Panc1 (cell line): ENCODE results near the gene FAM20A. TPM values are rescaled to one million over a fixed set of nuclear protein-coding genes. Genes with fewer than 3 reads are reported as not detected.
"Not testable (repeated sequence)": the region's sequence is repeated elsewhere in the genome, so short reads cannot be mapped to it uniquely, and the experiment has no call there.

Experiments
- ATAC-seq: fragments of 200-7000 bp; cut with Tn5 transposase; 2 replicates; pipeline ENCODE4 v1.9.1; 2020; ENCODE audit warnings: mild to moderate bottlenecking, moderate library complexity
- BruUV-seq: library from RNA; stranded (reverse); fragments of 400-500 nt; replicated peaks from 2 replicates; lab custom pipeline; 2021; lab: Mats Ljungman, UMichigan
- CTCF ChIA-PET: fragments of 300-600 bp; sonication (Branson Sonifier 250); formaldehyde crosslinking; loops from one replicate; lab custom pipeline; 2022; ENCODE audit warnings: antibody characterized with exemption; lab: Charles Lee
- POLR2A ChIA-PET: fragments of 300-600 bp; sonication (Branson Sonifier 250); formaldehyde crosslinking; loops from one replicate; lab custom pipeline; 2022; ENCODE audit warnings: antibody characterized with exemption; lab: Charles Lee
- DNase-seq: peaks from one replicate; pipeline ENCODE4 v3.0.0-alpha.2; 2010; ENCODE audit warnings: low read depth, low spot score
- H3K27ac ChIP-seq: 2 replicates; pipeline ENCODE4 v1.5.1; 2011; ENCODE audit warnings: mild to moderate bottlenecking, low read length, inconsistent platforms
- H3K27me3 ChIP-seq: fragments of 200-500 bp; sonication (Bioruptor generic); 2 replicates; pipeline ENCODE4 v1.6.0; 2014; ENCODE audit warnings: low read length, inconsistent platforms; ENCODE audit not compliant: control insufficient read depth, insufficient read depth
- H3K36me3 ChIP-seq: fragments of 200-500 bp; sonication (Bioruptor generic); 2 replicates; pipeline ENCODE4 v1.5.1; 2014; ENCODE audit warnings: inconsistent platforms, mild to moderate bottlenecking, low read length, moderate library complexity; ENCODE audit not compliant: control insufficient read depth, insufficient read depth
- H3K4me1 ChIP-seq: 2 replicates; pipeline ENCODE4 v1.5.1; 2011; ENCODE audit warnings: inconsistent platforms, mild to moderate bottlenecking, low read length, moderate library complexity; ENCODE audit not compliant: control insufficient read depth, insufficient read depth
- H3K4me3 ChIP-seq, 2 experiments: 2 replicates each; pipeline ENCODE4 v1.5.1; 2011 to 2012; ENCODE audit warnings: low read depth in 2 of 2, low read length in 2 of 2, mild to moderate bottlenecking in 2 of 2, inconsistent platforms in 1 of 2, moderate library complexity in 1 of 2
- H3K9me3 ChIP-seq: fragments of 200-500 bp; sonication (Bioruptor generic); 2 replicates; pipeline ENCODE4 v1.5.1; 2014; ENCODE audit warnings: low read depth, mild to moderate bottlenecking, inconsistent platforms, low read length, moderate library complexity; ENCODE audit not compliant: control insufficient read depth, insufficient read depth
- POLR2AphosphoS5 ChIP-seq: IDR thresholded peaks from 2 replicates; pipeline ENCODE4 v1.6.1; 2012; ENCODE audit warnings: mild to moderate bottlenecking, low read depth, low read length, moderate library complexity
- SIN3A ChIP-seq: IDR thresholded peaks from 2 replicates; pipeline ENCODE4 v1.6.1; 2012; ENCODE audit warnings: low read depth, mild to moderate bottlenecking, low read length, moderate library complexity, borderline replicate concordance; ENCODE audit not compliant: insufficient read depth
- TCF7L2 ChIP-seq: IDR thresholded peaks from 2 replicates; pipeline ENCODE4 v1.6.1; 2011; ENCODE audit warnings: mild to moderate bottlenecking, low read depth, low read length, inconsistent platforms
- in situ Hi-C: cut with HindIII; loops from 2 replicates; pipeline ENCODE4 v1.10.0; 2016; ENCODE audit warnings: low sequenced_read_pairs, low pct_unique_long_range_greater_than_20kb
- intact Hi-C: fragments of 100-400 bp; cut with micrococcal nuclease; formaldehyde crosslinking; loops from one replicate; pipeline ENCODE4 v1.10.0; 2022; ENCODE audit not compliant: unreplicated experiment
- total RNA-seq: library from RNA; stranded (reverse); gene quantifications from one replicate; pipeline ENCODE4 v1.2.1, GENCODE V29; 2021; ENCODE audit not compliant: unreplicated experiment
- TF ChIP-seq, protein P1 (sequence below): fragments of 450-650 bp; IDR thresholded peaks from 2 replicates; pipeline ENCODE4 v1.5.1; 2017; ENCODE audit warnings: mild to moderate bottlenecking
- TF ChIP-seq, protein P2 (sequence below), 2 experiments: IDR thresholded peaks; 2 replicates each; pipeline ENCODE4 v1.6.1; 2011 to 2012; ENCODE audit warnings: low read depth in 2 of 2, control low read depth in 1 of 2, low read length in 1 of 2, mild to moderate bottlenecking in 1 of 2, moderate library complexity in 1 of 2; ENCODE audit not compliant: insufficient read depth in 1 of 2

The FAM20A gene
- total RNA-seq, 1 experiment from 2014 or later, result 0.44 TPM

DNA sequence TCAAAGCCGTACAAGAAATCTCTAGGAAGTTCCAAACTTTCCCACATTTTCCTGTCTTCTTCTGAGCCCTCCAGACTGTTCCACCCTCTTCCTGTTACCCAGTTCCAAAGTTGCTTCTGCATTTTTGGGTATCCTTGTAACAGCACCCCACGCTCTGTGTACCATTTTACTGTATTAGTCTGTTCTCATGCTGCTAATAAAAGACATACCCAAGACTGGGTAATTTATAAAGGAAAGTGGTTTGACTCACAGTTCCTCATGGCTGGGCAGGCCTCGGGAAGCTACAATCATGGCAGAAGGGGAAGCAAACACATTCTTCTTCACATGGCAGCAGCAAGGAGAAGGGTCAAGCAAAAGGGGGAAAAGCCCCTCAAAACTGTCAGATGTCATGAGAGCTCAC, 82.1 kb downstream of the FAM20A start:
- H3K27ac ChIP-seq, POLR2A ChIA-PET, H3K27me3 ChIP-seq, H3K9me3 ChIP-seq, intact Hi-C loops, in situ Hi-C loops, BruUV-seq, DNase-seq, H3K4me3 ChIP-seq, CTCF ChIA-PET, H3K4me1 ChIP-seq, ATAC-seq: not testable (repeated sequence)
- peaks cover 34% of the 10 kb centered on the region for H3K36me3 ChIP-seq

DNA sequence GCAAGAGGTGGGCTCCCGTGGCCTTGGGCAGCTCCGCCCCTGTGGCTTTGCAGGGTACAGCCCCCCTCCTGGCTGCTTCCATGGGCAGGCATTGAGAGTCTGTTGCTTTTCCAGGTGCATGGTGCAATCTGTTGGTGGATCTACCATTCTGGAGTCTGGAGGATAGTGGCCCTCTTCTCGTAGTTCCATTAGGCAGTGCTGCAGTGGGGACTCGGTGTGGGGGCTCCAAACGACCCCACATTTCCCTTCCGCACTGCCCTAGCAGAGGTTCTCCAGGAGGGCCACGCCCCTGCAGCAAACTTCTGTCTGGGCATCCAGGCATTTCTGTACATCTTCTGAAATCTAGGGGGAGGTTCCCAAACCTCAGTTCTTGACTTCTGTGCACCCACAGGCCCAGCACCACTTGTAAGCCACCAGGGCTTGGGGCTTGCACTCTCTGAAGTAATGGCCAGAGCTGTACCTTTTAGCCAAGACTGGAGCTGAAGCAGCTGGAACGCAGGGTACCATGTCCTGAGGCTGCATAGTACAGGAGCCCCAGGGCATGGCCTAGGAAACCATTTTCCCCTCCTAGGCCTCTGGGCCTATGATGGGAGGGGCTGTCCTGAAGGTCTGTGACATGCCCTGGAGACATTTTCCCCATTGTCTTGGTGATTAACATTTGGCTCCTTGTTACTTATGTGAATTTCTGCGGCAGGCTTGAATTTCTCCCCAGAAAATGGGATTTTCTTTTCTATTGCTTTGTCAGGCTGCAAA, 82.9 kb downstream of the FAM20A start:
- in situ Hi-C loops, result no loop called here
- Histone ChIP-seq H3K36me3 (peaks cover 28% of the 10 kb centered on the region), H3K4me3 (no peak overlapping the region), H3K27ac (no peak overlapping the region), H3K27me3 (no peaks in the 10 kb centered on the region), H3K9me3 (no peaks in the 10 kb centered on the region), H3K4me1 (peaks cover 7% of the 10 kb centered on the region; the same call in 1 of the 2 replicates)
- BruUV-seq, result no TSS peak
- DNase-seq, result no peak
- ChIA-PET POLR2A (no interaction called here), CTCF (no interaction called here)
- no peak for ATAC-seq
- intact Hi-C loops, result no loop called here
- TF ChIP-seq SIN3A, result no peak

DNA sequence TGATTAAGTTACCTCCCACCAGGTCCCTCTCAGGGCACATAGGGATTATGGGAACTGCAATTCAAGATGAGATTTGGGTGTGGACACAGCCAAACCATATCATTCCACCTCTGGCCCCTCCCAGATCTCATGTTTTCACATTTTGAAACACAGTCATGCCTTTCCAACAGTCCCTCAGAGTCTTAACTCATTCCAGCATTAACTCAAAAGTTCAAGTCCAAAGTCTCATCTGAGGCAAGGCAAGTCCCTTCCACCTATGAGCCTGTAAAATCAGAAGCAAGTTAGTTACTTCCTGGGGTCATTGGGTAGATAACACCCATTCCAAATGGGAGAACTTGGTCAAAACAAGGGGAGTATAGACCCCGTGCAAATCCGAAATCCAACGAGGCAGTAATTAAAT, 83.6 kb downstream of the FAM20A start:
- CTCF ChIA-PET, H3K9me3 ChIP-seq, H3K4me1 ChIP-seq, DNase-seq, H3K4me3 ChIP-seq, H3K27me3 ChIP-seq, ATAC-seq, intact Hi-C loops, in situ Hi-C loops, H3K27ac ChIP-seq, POLR2A ChIA-PET, BruUV-seq: not testable (repeated sequence)
- H3K36me3 ChIP-seq, result peaks cover 34% of the 10 kb centered on the region

DNA sequence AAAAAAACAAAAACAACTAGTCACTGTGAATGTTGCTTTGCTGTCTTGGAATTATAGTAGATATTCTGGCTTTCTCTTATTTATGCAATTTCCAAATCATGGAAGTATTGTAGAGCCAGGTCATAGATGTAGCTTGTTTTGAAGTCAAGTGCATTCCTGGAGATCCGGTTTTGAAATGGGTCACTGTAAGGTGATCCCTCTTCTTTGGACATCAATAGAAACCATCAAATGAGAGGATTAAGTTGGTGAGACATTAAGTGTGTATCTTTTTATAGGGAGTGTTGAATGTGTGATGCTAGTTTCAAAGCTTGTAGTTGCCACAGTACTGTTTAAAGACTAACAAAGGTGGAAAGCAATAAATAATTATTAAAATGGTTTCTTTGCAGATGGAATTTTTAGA, 84.4 kb downstream of the FAM20A start:
- CTCF ChIA-PET, result no interaction called here
- peaks cover 7% of the 10 kb centered on the region; the same call in 1 of the 2 replicates for H3K4me1 ChIP-seq
- ATAC-seq, result no peak
- H3K27me3 ChIP-seq, result no peaks in the 10 kb centered on the region
- H3K27ac ChIP-seq, result no peak overlapping the region
- intact Hi-C loops (no loop called here), in situ Hi-C loops (no loop called here)
- no peak overlapping the region for H3K4me3 ChIP-seq
- POLR2A ChIA-PET, result no interaction called here
- H3K9me3 ChIP-seq, result no peaks in the 10 kb centered on the region
- H3K36me3 ChIP-seq, result peaks cover 36% of the 10 kb centered on the region
- no TSS peak for BruUV-seq
- no peak for DNase-seq
- TF ChIP-seq SIN3A (no peak), TCF7L2 (no peak), POLR2AphosphoS5 (no peak)
- TF ChIP-seq, protein P1, sequence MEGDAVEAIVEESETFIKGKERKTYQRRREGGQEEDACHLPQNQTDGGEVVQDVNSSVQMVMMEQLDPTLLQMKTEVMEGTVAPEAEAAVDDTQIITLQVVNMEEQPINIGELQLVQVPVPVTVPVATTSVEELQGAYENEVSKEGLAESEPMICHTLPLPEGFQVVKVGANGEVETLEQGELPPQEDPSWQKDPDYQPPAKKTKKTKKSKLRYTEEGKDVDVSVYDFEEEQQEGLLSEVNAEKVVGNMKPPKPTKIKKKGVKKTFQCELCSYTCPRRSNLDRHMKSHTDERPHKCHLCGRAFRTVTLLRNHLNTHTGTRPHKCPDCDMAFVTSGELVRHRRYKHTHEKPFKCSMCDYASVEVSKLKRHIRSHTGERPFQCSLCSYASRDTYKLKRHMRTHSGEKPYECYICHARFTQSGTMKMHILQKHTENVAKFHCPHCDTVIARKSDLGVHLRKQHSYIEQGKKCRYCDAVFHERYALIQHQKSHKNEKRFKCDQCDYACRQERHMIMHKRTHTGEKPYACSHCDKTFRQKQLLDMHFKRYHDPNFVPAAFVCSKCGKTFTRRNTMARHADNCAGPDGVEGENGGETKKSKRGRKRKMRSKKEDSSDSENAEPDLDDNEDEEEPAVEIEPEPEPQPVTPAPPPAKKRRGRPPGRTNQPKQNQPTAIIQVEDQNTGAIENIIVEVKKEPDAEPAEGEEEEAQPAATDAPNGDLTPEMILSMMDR, result no peak
- TF ChIP-seq, protein P2, sequence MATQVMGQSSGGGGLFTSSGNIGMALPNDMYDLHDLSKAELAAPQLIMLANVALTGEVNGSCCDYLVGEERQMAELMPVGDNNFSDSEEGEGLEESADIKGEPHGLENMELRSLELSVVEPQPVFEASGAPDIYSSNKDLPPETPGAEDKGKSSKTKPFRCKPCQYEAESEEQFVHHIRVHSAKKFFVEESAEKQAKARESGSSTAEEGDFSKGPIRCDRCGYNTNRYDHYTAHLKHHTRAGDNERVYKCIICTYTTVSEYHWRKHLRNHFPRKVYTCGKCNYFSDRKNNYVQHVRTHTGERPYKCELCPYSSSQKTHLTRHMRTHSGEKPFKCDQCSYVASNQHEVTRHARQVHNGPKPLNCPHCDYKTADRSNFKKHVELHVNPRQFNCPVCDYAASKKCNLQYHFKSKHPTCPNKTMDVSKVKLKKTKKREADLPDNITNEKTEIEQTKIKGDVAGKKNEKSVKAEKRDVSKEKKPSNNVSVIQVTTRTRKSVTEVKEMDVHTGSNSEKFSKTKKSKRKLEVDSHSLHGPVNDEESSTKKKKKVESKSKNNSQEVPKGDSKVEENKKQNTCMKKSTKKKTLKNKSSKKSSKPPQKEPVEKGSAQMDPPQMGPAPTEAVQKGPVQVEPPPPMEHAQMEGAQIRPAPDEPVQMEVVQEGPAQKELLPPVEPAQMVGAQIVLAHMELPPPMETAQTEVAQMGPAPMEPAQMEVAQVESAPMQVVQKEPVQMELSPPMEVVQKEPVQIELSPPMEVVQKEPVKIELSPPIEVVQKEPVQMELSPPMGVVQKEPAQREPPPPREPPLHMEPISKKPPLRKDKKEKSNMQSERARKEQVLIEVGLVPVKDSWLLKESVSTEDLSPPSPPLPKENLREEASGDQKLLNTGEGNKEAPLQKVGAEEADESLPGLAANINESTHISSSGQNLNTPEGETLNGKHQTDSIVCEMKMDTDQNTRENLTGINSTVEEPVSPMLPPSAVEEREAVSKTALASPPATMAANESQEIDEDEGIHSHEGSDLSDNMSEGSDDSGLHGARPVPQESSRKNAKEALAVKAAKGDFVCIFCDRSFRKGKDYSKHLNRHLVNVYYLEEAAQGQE (IDR thresholded peaks at IDR 0.05; ENCODE audit: insufficient read depth in 1 of 2, low read depth in 2 of 2, low read length in 1 of 2), result no peak
